ENCODE data around the gene CAMKMT. TPM values are rescaled to one million over a fixed set of nuclear protein-coding genes. Genes with fewer than 3 reads are reported as not detected.

Gene CAMKMT
- polyA plus RNA-seq, 2 donors, result 5.2 to 5.6 TPM

GRCh38 chr2:44770221-44771195 is 408.8 kb downstream of the CAMKMT start:
- WGBS, 2 donors, result 86 to 89% methylated on average over 6 of the region's 6 CpGs
- no peaks in the 10 kb centered on the region for H3K36me3 ChIP-seq (ENCODE audit: control insufficient read depth in 2 of 2, insufficient read depth in 2 of 2, low read length in 1 of 2)
- no peak overlapping the region for H3K4me3 ChIP-seq (ENCODE audit: low read depth in 1 of 2, low read length in 2 of 2)
- no peaks in the 10 kb centered on the region for H3K9me3 ChIP-seq (ENCODE audit: control insufficient read depth in 2 of 2, insufficient read depth in 1 of 2, low read depth in 1 of 2, low read length in 1 of 2)
- no peak overlapping the region for H3K27ac ChIP-seq (ENCODE audit: low read depth in 2 of 2, low read length in 1 of 2)
- peaks cover 0 to 4% of the 10 kb centered on the region in 2 donors for H3K4me1 ChIP-seq (ENCODE audit: control insufficient read depth in 2 of 2, insufficient read depth in 2 of 2, low read length in 1 of 2)
- H3K27me3 ChIP-seq (ENCODE audit: control insufficient read depth in 1 of 2, insufficient read depth in 2 of 2, low read length in 2 of 2), result no peaks in the 10 kb centered on the region

- H3K4me1 ChIP-seq (ENCODE audit: control insufficient read depth in 2 of 2, insufficient read depth in 2 of 2, low read length in 1 of 2), result peaks cover 0 to 4% of the 10 kb centered on the region in 2 donors
- H3K4me3 ChIP-seq (ENCODE audit: low read depth in 1 of 2, low read length in 2 of 2), result no peak overlapping the region
- no peaks in the 10 kb centered on the region for H3K27me3 ChIP-seq (ENCODE audit: control insufficient read depth in 1 of 2, insufficient read depth in 2 of 2, low read length in 2 of 2)
- H3K36me3 ChIP-seq (ENCODE audit: control insufficient read depth in 2 of 2, insufficient read depth in 2 of 2, low read length in 1 of 2), result no peaks in the 10 kb centered on the region
- H3K27ac ChIP-seq (ENCODE audit: low read depth in 2 of 2, low read length in 1 of 2), result no peak overlapping the region
- 96 to 100% methylated on average over 2 of the region's 2 CpGs for WGBS, 2 donors
- H3K9me3 ChIP-seq (ENCODE audit: control insufficient read depth in 2 of 2, insufficient read depth in 1 of 2, low read depth in 1 of 2, low read length in 1 of 2), result no peaks in the 10 kb centered on the region
These were observed 409.8 kb downstream of the CAMKMT start for GRCh38 chr2:44771522-44771921.

GRCh38 chr2:44772131-44772530 is 410.4 kb downstream of the CAMKMT start:
- no peak overlapping the region for H3K4me3 ChIP-seq (ENCODE audit: low read depth in 1 of 2, low read length in 2 of 2)
- no peaks in the 10 kb centered on the region for H3K9me3 ChIP-seq (ENCODE audit: control insufficient read depth in 2 of 2, insufficient read depth in 1 of 2, low read depth in 1 of 2, low read length in 1 of 2)
- 94% methylated on average over 9 of the region's 9 CpGs for WGBS, 2 donors
- no peak overlapping the region for H3K27ac ChIP-seq (ENCODE audit: low read depth in 2 of 2, low read length in 1 of 2)
- H3K27me3 ChIP-seq (ENCODE audit: control insufficient read depth in 1 of 2, insufficient read depth in 2 of 2, low read length in 2 of 2), result no peaks in the 10 kb centered on the region
- no peaks in the 10 kb centered on the region for H3K36me3 ChIP-seq (ENCODE audit: control insufficient read depth in 2 of 2, insufficient read depth in 2 of 2, low read length in 1 of 2)
- peaks cover 0 to 4% of the 10 kb centered on the region in 2 donors for H3K4me1 ChIP-seq (ENCODE audit: control insufficient read depth in 2 of 2, insufficient read depth in 2 of 2, low read length in 1 of 2)

- H3K9me3 ChIP-seq (ENCODE audit: control insufficient read depth in 2 of 2, insufficient read depth in 1 of 2, low read depth in 1 of 2, low read length in 1 of 2), result no peaks in the 10 kb centered on the region
- no peak overlapping the region for H3K4me3 ChIP-seq (ENCODE audit: low read depth in 1 of 2, low read length in 2 of 2)
- no peak overlapping the region for H3K27ac ChIP-seq (ENCODE audit: low read depth in 2 of 2, low read length in 1 of 2)
- H3K27me3 ChIP-seq (ENCODE audit: control insufficient read depth in 1 of 2, insufficient read depth in 2 of 2, low read length in 2 of 2), result no peaks in the 10 kb centered on the region
- WGBS, 2 donors, result 81 to 85% methylated on average over 2 of the region's 2 CpGs
- H3K4me1 ChIP-seq (ENCODE audit: control insufficient read depth in 2 of 2, insufficient read depth in 2 of 2, low read length in 1 of 2), result peaks cover 0 to 4% of the 10 kb centered on the region in 2 donors
- H3K36me3 ChIP-seq (ENCODE audit: control insufficient read depth in 2 of 2, insufficient read depth in 2 of 2, low read length in 1 of 2), result no peaks in the 10 kb centered on the region
These were observed 411.1 kb downstream of the CAMKMT start for GRCh38 chr2:44772669-44773378.

- no peaks in the 10 kb centered on the region for H3K36me3 ChIP-seq (ENCODE audit: control insufficient read depth in 2 of 2, insufficient read depth in 2 of 2, low read length in 1 of 2)
- no peak overlapping the region for H3K27ac ChIP-seq (ENCODE audit: low read depth in 2 of 2, low read length in 1 of 2)
- H3K27me3 ChIP-seq (ENCODE audit: control insufficient read depth in 1 of 2, insufficient read depth in 2 of 2, low read length in 2 of 2), result no peaks in the 10 kb centered on the region
- H3K9me3 ChIP-seq (ENCODE audit: control insufficient read depth in 2 of 2, insufficient read depth in 1 of 2, low read depth in 1 of 2, low read length in 1 of 2), result no peaks in the 10 kb centered on the region
- no peaks in the 10 kb centered on the region for H3K4me1 ChIP-seq (ENCODE audit: control insufficient read depth in 2 of 2, insufficient read depth in 2 of 2, low read length in 1 of 2)
- H3K4me3 ChIP-seq (ENCODE audit: low read depth in 1 of 2, low read length in 2 of 2), result no peak overlapping the region
- WGBS, 2 donors, result 87 to 94% methylated on average over 4 of the region's 4 CpGs
These were observed 413.2 kb downstream of the CAMKMT start for GRCh38 chr2:44774826-44775492.

GRCh38 chr2:44777036-44777435 is 415.3 kb downstream of the CAMKMT start:
- Histone ChIP-seq H3K9me3 (ENCODE audit: control insufficient read depth in 2 of 2, insufficient read depth in 1 of 2, low read depth in 1 of 2, low read length in 1 of 2) (no peaks in the 10 kb centered on the region), H3K27me3 (ENCODE audit: control insufficient read depth in 1 of 2, insufficient read depth in 2 of 2, low read length in 2 of 2) (no peaks in the 10 kb centered on the region), H3K4me1 (ENCODE audit: control insufficient read depth in 2 of 2, insufficient read depth in 2 of 2, low read length in 1 of 2) (no peaks in the 10 kb centered on the region), H3K36me3 (ENCODE audit: control insufficient read depth in 2 of 2, insufficient read depth in 2 of 2, low read length in 1 of 2) (no peaks in the 10 kb centered on the region), H3K4me3 (ENCODE audit: low read depth in 1 of 2, low read length in 2 of 2) (no peak overlapping the region), H3K27ac (ENCODE audit: low read depth in 2 of 2, low read length in 1 of 2) (no peak overlapping the region)
- 72 to 78% methylated on average over 6 of the region's 6 CpGs for WGBS, 2 donors

- no peak overlapping the region for H3K4me3 ChIP-seq (ENCODE audit: low read depth in 1 of 2, low read length in 2 of 2)
- H3K4me1 ChIP-seq (ENCODE audit: control insufficient read depth in 2 of 2, insufficient read depth in 2 of 2, low read length in 1 of 2), result no peaks in the 10 kb centered on the region
- 26 to 28% methylated on average over 11 of the region's 11 CpGs for WGBS, 2 donors
- H3K36me3 ChIP-seq (ENCODE audit: control insufficient read depth in 2 of 2, insufficient read depth in 2 of 2, low read length in 1 of 2), result no peaks in the 10 kb centered on the region
- no peaks in the 10 kb centered on the region for H3K27me3 ChIP-seq (ENCODE audit: control insufficient read depth in 1 of 2, insufficient read depth in 2 of 2, low read length in 2 of 2)
- H3K9me3 ChIP-seq (ENCODE audit: control insufficient read depth in 2 of 2, insufficient read depth in 1 of 2, low read depth in 1 of 2, low read length in 1 of 2), result no peaks in the 10 kb centered on the region
- H3K27ac ChIP-seq (ENCODE audit: low read depth in 2 of 2, low read length in 1 of 2), result no peak overlapping the region
These were observed 415.8 kb downstream of the CAMKMT start for GRCh38 chr2:44777537-44777936.

- H3K9me3 ChIP-seq (ENCODE audit: control insufficient read depth in 2 of 2, insufficient read depth in 1 of 2, low read depth in 1 of 2, low read length in 1 of 2), result no peaks in the 10 kb centered on the region
- H3K27me3 ChIP-seq (ENCODE audit: control insufficient read depth in 1 of 2, insufficient read depth in 2 of 2, low read length in 2 of 2), result no peaks in the 10 kb centered on the region
- H3K4me1 ChIP-seq (ENCODE audit: control insufficient read depth in 2 of 2, insufficient read depth in 2 of 2, low read length in 1 of 2), result no peaks in the 10 kb centered on the region
- H3K36me3 ChIP-seq (ENCODE audit: control insufficient read depth in 2 of 2, insufficient read depth in 2 of 2, low read length in 1 of 2), result no peaks in the 10 kb centered on the region
- WGBS, 2 donors, result 58 to 63% methylated on average over 12 to 13 of the region's 13 CpGs
- H3K27ac ChIP-seq (ENCODE audit: low read depth in 2 of 2, low read length in 1 of 2), result no peak overlapping the region
- no peak overlapping the region for H3K4me3 ChIP-seq (ENCODE audit: low read depth in 1 of 2, low read length in 2 of 2)
These were observed 416.5 kb downstream of the CAMKMT start for GRCh38 chr2:44778221-44778654.

- H3K4me3 ChIP-seq (ENCODE audit: low read depth in 1 of 2, low read length in 2 of 2), result no peak overlapping the region
- no peak overlapping the region for H3K27ac ChIP-seq (ENCODE audit: low read depth in 2 of 2, low read length in 1 of 2)
- no peaks in the 10 kb centered on the region for H3K36me3 ChIP-seq (ENCODE audit: control insufficient read depth in 2 of 2, insufficient read depth in 2 of 2, low read length in 1 of 2)
- H3K27me3 ChIP-seq (ENCODE audit: control insufficient read depth in 1 of 2, insufficient read depth in 2 of 2, low read length in 2 of 2), result no peaks in the 10 kb centered on the region
- no peaks in the 10 kb centered on the region for H3K9me3 ChIP-seq (ENCODE audit: control insufficient read depth in 2 of 2, insufficient read depth in 1 of 2, low read depth in 1 of 2, low read length in 1 of 2)
- WGBS, 2 donors, result 72 to 79% methylated on average over 20 of the region's 20 CpGs
- no peaks in the 10 kb centered on the region for H3K4me1 ChIP-seq (ENCODE audit: control insufficient read depth in 2 of 2, insufficient read depth in 2 of 2, low read length in 1 of 2)
These were observed 417.1 kb downstream of the CAMKMT start for GRCh38 chr2:44778671-44779476.

Data from esophagus (tissue), 2 donors.